ENCODE data around the gene TREH. TPM values are rescaled to one million over a fixed set of nuclear protein-coding genes. Genes with fewer than 3 reads are reported as not detected.
A peak's percentile ranks its signal among the peaks of the same experiment; 100 is the strongest.

TREH gene
- total RNA-seq, 1 experiment from 2014 or later, result not detected

DNA sequence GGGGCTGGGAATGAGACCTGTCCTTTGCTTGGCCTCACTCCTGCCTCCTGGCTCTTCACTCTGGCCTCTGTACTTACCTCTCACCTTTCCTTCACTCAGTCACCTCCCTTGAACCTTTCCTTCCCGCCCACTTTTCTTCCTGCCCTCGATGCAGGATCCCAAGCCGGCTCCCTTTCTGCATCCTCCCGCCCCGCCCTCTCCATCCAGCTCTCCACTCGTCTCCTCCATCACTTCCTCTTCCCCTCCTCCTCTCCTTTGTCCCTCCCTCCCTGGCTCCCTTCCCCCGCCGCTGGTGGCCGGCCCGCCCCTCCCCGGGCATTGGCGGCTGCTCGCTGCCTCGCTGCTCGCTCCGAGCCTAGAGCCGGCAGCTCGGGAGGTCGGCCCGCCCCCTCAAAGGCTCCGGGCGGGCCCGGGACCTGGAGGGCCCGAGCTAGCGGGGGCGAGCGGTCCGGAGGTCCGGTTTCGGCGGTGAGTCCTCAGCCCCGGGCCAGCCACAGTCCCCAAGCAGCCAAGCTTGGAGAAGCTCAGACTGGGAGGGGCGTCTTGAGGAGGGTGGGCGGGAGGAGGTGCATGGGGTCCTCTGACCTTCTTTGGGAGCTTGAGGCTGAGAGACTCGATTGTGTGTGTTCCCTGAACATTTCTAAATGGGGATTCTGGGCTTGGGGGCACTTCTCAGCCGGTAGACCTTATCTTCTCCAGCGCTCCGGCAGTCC, 58.2 kb downstream of the TREH start:
- Histone ChIP-seq H2BK120ac (ENCODE audit: low read depth, low read length, poor library complexity, severe bottlenecking) (no peak overlapping the region), H2AFZ (ENCODE audit: low read length) (no peak overlapping the region), H2BK20ac (ENCODE audit: low read depth, low read length, poor library complexity, severe bottlenecking) (no peak overlapping the region), H3K4ac (ENCODE audit: low read depth, low read length) (no peak overlapping the region), H3K23ac (ENCODE audit: insufficient read length, low read depth, low read length) (no peak overlapping the region), H2BK5ac (ENCODE audit: insufficient read length, low read length) (no peak overlapping the region), H3K23me2 (ENCODE audit: insufficient read length, low read depth, low read length, poor library complexity, severe bottlenecking) (peaks cover 9% of the 10 kb centered on the region), H3K79me2 (ENCODE audit: insufficient read depth, low read length) (no peaks in the 10 kb centered on the region; the same call in 1 of the 2 replicates), H4K5ac (ENCODE audit: insufficient read length, low read depth, low read length) (no peak overlapping the region), H3K56ac (ENCODE audit: insufficient read length, low read depth, low read length) (no peak overlapping the region), H3K9ac (ENCODE audit: extremely low read depth, insufficient read length, low read length) (peak overlapping the region; percentile 55), H3K4me2 (ENCODE audit: insufficient read depth, insufficient read length, low read length) (peak overlapping the region; percentile 75), H3T11ph (ENCODE audit: low read length) (no peak overlapping the region), H3K27ac (ENCODE audit: insufficient read length, low read depth, low read length) (no peak overlapping the region), H4K20me1 (ENCODE audit: control insufficient read depth, insufficient read depth, insufficient read length) (no peaks in the 10 kb centered on the region), H4K91ac (ENCODE audit: insufficient read length, low read depth, low read length) (no peak overlapping the region), H3K14ac (ENCODE audit: insufficient read depth, low read length) (peak overlapping the region; percentile 77), H3K27me3 (ENCODE audit: insufficient read depth, low read length) (no peaks in the 10 kb centered on the region; the same call in 1 of the 2 replicates), H3K4me1 (ENCODE audit: insufficient read depth, low read length) (peaks cover 5% of the 10 kb centered on the region; the same call in 1 of the 2 replicates), H2BK15ac (ENCODE audit: low read depth, low read length) (no peak overlapping the region), H3K18ac (ENCODE audit: insufficient read length, low read depth, low read length) (peak overlapping the region; percentile 41), H2AK5ac (ENCODE audit: insufficient read length, low read length) (no peak overlapping the region), H4K8ac (replicated peaks; ENCODE audit: insufficient read length, low read depth, low read length) (no peak overlapping the region), H2BK12ac (ENCODE audit: insufficient read length, low read depth, low read length) (no peak overlapping the region), H3K9me3 (ENCODE audit: control insufficient read depth, low read depth, low read length) (no peaks in the 10 kb centered on the region), H3K79me1 (ENCODE audit: insufficient read depth, low read depth, low read length, poor library complexity, severe bottlenecking) (no peaks in the 10 kb centered on the region)
- Mint-ChIP-seq H3K9me3 (no peaks in the 10 kb centered on the region), H3K27me3 (ENCODE audit: low read depth) (no peaks in the 10 kb centered on the region), H3K4me1 (peaks cover 57 to 64% of the 10 kb centered on the region in 2 experiments), H3K36me3 (ENCODE audit: insufficient read depth in 1 of 3, low read depth in 3 of 3) (peaks cover 4 to 21% (median 4%) of the 10 kb centered on the region in 3 experiments; a peak in 6 of 7 replicates), H3K4me3 (peak overlapping the region; percentile 81 to 89), H3K27ac (peak overlapping the region; percentile 73 to 92 (median 83); a peak in 5 of 7 replicates)
- TF ChIP-seq, protein P1, sequence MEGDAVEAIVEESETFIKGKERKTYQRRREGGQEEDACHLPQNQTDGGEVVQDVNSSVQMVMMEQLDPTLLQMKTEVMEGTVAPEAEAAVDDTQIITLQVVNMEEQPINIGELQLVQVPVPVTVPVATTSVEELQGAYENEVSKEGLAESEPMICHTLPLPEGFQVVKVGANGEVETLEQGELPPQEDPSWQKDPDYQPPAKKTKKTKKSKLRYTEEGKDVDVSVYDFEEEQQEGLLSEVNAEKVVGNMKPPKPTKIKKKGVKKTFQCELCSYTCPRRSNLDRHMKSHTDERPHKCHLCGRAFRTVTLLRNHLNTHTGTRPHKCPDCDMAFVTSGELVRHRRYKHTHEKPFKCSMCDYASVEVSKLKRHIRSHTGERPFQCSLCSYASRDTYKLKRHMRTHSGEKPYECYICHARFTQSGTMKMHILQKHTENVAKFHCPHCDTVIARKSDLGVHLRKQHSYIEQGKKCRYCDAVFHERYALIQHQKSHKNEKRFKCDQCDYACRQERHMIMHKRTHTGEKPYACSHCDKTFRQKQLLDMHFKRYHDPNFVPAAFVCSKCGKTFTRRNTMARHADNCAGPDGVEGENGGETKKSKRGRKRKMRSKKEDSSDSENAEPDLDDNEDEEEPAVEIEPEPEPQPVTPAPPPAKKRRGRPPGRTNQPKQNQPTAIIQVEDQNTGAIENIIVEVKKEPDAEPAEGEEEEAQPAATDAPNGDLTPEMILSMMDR (conservative IDR thresholded peaks at IDR 0.05), result no peak
- WGBS (ENCODE audit: extremely low coverage, insufficient read length, low lambda C conversion rate), result no CpG with 5 or more reads among the region's 38 CpGs
- DNase-seq, result peak; percentile 97

Measured in H9 (cell line).